Endothelial cell of umbilical vein (primary cell): ENCODE measurements around the gene NOS2. TPM values are rescaled to one million over a fixed set of nuclear protein-coding genes. Genes with fewer than 3 reads are reported as not detected.
"Not testable (repeated sequence)": the region's sequence is repeated elsewhere in the genome, so short reads cannot be mapped to it uniquely, and the experiment has no call there.

Experiments
- BruUV-seq: library from RNA; stranded (reverse); fragments of 400-500 nt; replicated peaks from 2 replicates; lab custom pipeline; 2021; lab: Mats Ljungman, UMichigan
- CTCF ChIA-PET: fragments of 300-600, 350-600 bp; sonication (Branson Sonifier 250); formaldehyde crosslinking; loops from one replicate; lab custom pipeline; 2021; ENCODE audit warnings: antibody characterized with exemption, inconsistent platforms; lab: Charles Lee
- POLR2A ChIA-PET: fragments of 300-600, 350-600 bp; sonication (Branson Sonifier 250); formaldehyde crosslinking; loops from one replicate; lab custom pipeline; 2021; ENCODE audit warnings: antibody characterized with exemption, inconsistent platforms; lab: Charles Lee
- DNase-seq: peaks from one replicate; pipeline ENCODE4 v3.0.0-alpha.2; 2011; ENCODE audit warnings: low read depth, low spot score
- FAIRE-seq: peaks from 2 replicates; lab custom pipeline; 2011; peaks lifted over from hg19 to GRCh38; lab: Jason Lieb, UNC
- H2AFZ ChIP-seq: 2 replicates; pipeline ENCODE4 v1.6.0; 2012; ENCODE audit warnings: low read depth, low read length, control low read depth, inconsistent platforms
- H3K27ac ChIP-seq: 2 replicates; pipeline ENCODE4 v1.5.1; 2011; ENCODE audit warnings: low read depth, mild to moderate bottlenecking, control low read depth, low read length, moderate library complexity; ENCODE audit not compliant: insufficient read depth
- H3K27me3 ChIP-seq, 2 experiments: 2 replicates each; pipeline versions ENCODE4 v1.6.0 to v1.6.1; 2011; ENCODE audit warnings: low read length in 2 of 2, mixed read lengths in 1 of 2; ENCODE audit not compliant: control insufficient read depth in 2 of 2, insufficient read depth in 2 of 2
- H3K36me3 ChIP-seq, 2 experiments: 2 replicates in 1 of 2; 3 replicates in 1 of 2; pipeline ENCODE4 v1.5.1; 2011; ENCODE audit warnings: low read length in 2 of 2, mild to moderate bottlenecking in 1 of 2, moderate library complexity in 1 of 2; ENCODE audit not compliant: control insufficient read depth in 2 of 2, insufficient read depth in 2 of 2; ENCODE audit errors: extremely low read depth in 1 of 2
- H3K4me1 ChIP-seq: 3 replicates; pipeline ENCODE4 v1.5.1; 2011; ENCODE audit warnings: mild to moderate bottlenecking, low read length; ENCODE audit not compliant: control insufficient read depth, insufficient read depth; ENCODE audit errors: extremely low read depth
- H3K4me2 ChIP-seq: 2 replicates; pipeline ENCODE4 v1.6.1; 2011; ENCODE audit warnings: low read length, control low read depth, mixed read lengths; ENCODE audit not compliant: insufficient read depth
- H3K4me3 ChIP-seq, 3 experiments: fragments of 200-600 bp in 1 of 3; sonication (generic), shearing (Covaris generic) in 1 of 3; replicated peaks in 1 of 3; 2 replicates each; pipeline ENCODE4 v1.5.1; 2011 to 2016; ENCODE audit warnings: control low read depth in 3 of 3, low read length in 3 of 3, mild to moderate bottlenecking in 2 of 3, inconsistent platforms in 1 of 3, low read depth in 1 of 3, moderate library complexity in 1 of 3; ENCODE audit not compliant: insufficient read depth in 1 of 3
- H3K79me2 ChIP-seq: 2 replicates; pipeline ENCODE4 v1.6.0; 2012; ENCODE audit warnings: low read length, inconsistent platforms; ENCODE audit not compliant: control insufficient read depth, insufficient read depth
- H3K9ac ChIP-seq: replicated peaks from 2 replicates; pipeline ENCODE3; 2011; ENCODE audit warnings: low read length, control low read depth; ENCODE audit not compliant: insufficient read depth; ENCODE audit errors: extremely low read depth
- H3K9me1 ChIP-seq: replicated peaks from 3 replicates; pipeline ENCODE4 v1.6.0; 2011; ENCODE audit warnings: mild to moderate bottlenecking, low read length; ENCODE audit not compliant: control insufficient read depth, insufficient read depth; ENCODE audit errors: extremely low read depth
- H3K9me3 ChIP-seq: replicated peaks from 2 replicates; pipeline ENCODE4 v1.5.1; 2012; ENCODE audit warnings: low read length, inconsistent platforms; ENCODE audit not compliant: control insufficient read depth, insufficient read depth
- H4K20me1 ChIP-seq: replicated peaks from 2 replicates; pipeline ENCODE3; 2011; ENCODE audit warnings: mild to moderate bottlenecking, low read length; ENCODE audit not compliant: control insufficient read depth, insufficient read depth; ENCODE audit errors: extremely low read depth
- FOS ChIP-seq: IDR thresholded peaks from 2 replicates; pipeline ENCODE4 v1.6.1; 2011; ENCODE audit warnings: mild to moderate bottlenecking, low read length, moderate library complexity, borderline replicate concordance; ENCODE audit not compliant: insufficient read depth
- GATA2 ChIP-seq: IDR thresholded peaks from 2 replicates; pipeline ENCODE4 v1.7.0; 2011; ENCODE audit warnings: low read depth, mild to moderate bottlenecking, moderate library complexity, mixed read lengths, low read length; ENCODE audit not compliant: insufficient read length, insufficient read depth
- JUN ChIP-seq: IDR thresholded peaks from 2 replicates; pipeline ENCODE4 v1.6.1; 2011; ENCODE audit warnings: borderline replicate concordance, low read depth; ENCODE audit not compliant: insufficient read length, insufficient read depth
- POLR2A ChIP-seq: IDR thresholded peaks from 2 replicates; pipeline ENCODE4 v1.6.1; 2012; ENCODE audit warnings: low read depth, mild to moderate bottlenecking, control low read depth, low read length
- dilution Hi-C: fragments of 300-500 bp; cut with MboI; formaldehyde crosslinking; loops from one replicate; pipeline ENCODE4 v1.15.0; 2019; ENCODE audit warnings: low sequenced_read_pairs; ENCODE audit not compliant: extremely low pct_ligation_motif_present
- intact Hi-C: fragments of 100-400 bp; cut with micrococcal nuclease; formaldehyde crosslinking; loops from one replicate; pipeline ENCODE4 v1.10.0; 2022
- polyA plus RNA-seq, 4 experiments: library from polyadenylated mRNA; depleted of rRNA in 3 of 4; stranded (reverse) in 3 of 4; unstranded in 1 of 4; fragments of >200 nt; gene quantifications; 2 replicates each; pipeline versions ENCODE4 v1.2.1 to v1.2.3, GENCODE V29; 2011 to 2012; ENCODE audit warnings: missing spikeins in 1 of 4
- total RNA-seq: library from RNA; stranded (reverse); gene quantifications from 2 replicates; pipeline ENCODE4 v1.2.3, GENCODE V29; 2021

The NOS2 gene
- total and polyA plus RNA-seq, 2 donors (not counting 3 experiments of a cell fraction or from before 2014, with no cell fraction given) = 0.01 TPM; not detected in 1

DNA sequence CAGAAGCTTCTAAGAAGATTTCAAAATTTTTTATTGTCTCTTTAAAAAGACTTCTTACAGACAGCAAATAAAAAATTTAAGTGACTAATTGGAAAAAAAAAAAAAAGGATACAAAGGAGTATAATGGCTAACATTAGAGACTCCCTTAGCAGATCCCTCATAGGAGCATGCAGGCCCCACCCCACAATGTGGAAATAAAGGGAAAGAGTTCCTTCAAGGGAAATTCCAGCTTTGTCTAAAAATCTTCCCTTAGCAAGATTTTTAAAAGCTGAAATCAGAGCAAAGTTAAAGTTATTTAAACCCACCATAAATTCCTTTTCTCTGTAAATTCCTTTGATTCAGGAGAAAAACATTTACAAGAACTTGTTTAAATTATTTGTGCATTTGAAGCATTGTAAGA is 32.5 kb upstream of the NOS2 start:
- Histone ChIP-seq H4K20me1 (no peaks in the 10 kb centered on the region), H3K36me3 (no peaks in the 10 kb centered on the region), H2AFZ (no peak overlapping the region), H3K4me3 (no peak overlapping the region), H3K27me3 (peaks cover 7 to 10% of the 10 kb centered on the region in 2 experiments), H3K9me1 (no peaks in the 10 kb centered on the region), H3K4me1 (no peaks in the 10 kb centered on the region), H3K9me3 (no peaks in the 10 kb centered on the region), H3K4me2 (no peak overlapping the region), H3K9ac (no peak overlapping the region), H3K79me2 (no peaks in the 10 kb centered on the region), H3K27ac (no peak overlapping the region)
- intact Hi-C loops = no loop called here
- TF ChIP-seq FOS = no peak
- TF ChIP-seq POLR2A = no peak
- no peak for TF ChIP-seq JUN
- no peak for TF ChIP-seq GATA2
- FAIRE-seq (no peak), DNase-seq (no peak)
- dilution Hi-C loops = no loop called here
- POLR2A ChIA-PET = no interaction called here
- BruUV-seq = no TSS peak
- CTCF ChIA-PET = interaction anchor here (1.4 to 1.6 kb wide), 2 partner anchors 9 to 27 kb away, joined by 4 to 5 read pairs; no protein-coding TSS in a partner anchor

- H3K27me3 ChIP-seq, H4K20me1 ChIP-seq, dilution Hi-C loops, DNase-seq, H3K36me3 ChIP-seq, BruUV-seq, H3K4me2 ChIP-seq, H3K27ac ChIP-seq, CTCF ChIA-PET, POLR2A ChIA-PET, intact Hi-C loops, H3K9me1 ChIP-seq, H3K9ac ChIP-seq, H3K9me3 ChIP-seq, H2AFZ ChIP-seq, H3K4me1 ChIP-seq, FAIRE-seq, H3K4me3 ChIP-seq, H3K79me2 ChIP-seq: not testable (repeated sequence)
Observed at GRCh38 chr17:27829888-27830287, 29.6 kb upstream of the NOS2 start.

DNA sequence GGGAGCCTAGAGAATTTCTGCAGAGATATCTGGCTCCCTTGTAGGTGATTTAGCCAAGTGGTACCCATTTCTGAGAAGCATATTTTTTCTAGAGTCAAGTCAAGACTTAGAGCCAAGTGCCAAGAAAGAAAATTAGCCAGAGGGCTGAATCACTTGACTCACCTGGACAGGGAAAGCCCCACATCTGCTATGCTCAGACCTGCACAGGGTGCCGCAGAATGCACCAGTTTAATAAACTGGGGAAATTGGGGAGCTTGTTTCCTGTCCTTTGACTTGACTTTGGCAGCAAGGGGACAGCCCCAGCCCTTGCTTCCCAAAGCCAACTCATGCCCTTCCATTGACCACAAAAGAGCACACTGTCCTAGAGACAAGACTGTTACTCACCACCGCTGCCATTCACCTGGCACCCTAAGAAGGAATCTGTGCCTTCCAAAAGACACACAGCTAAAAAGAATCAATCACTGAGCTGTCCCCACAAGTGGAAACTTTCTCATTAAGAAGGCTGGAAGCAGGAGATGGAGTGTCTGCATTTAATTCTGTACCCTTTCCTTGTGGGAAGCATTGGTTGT is 28.9 kb upstream of the NOS2 start:
- H3K27me3 ChIP-seq, H3K4me2 ChIP-seq, H3K9ac ChIP-seq, H3K9me3 ChIP-seq, FAIRE-seq, H3K9me1 ChIP-seq, H4K20me1 ChIP-seq, POLR2A ChIA-PET, BruUV-seq, H3K4me3 ChIP-seq, dilution Hi-C loops, H3K4me1 ChIP-seq, intact Hi-C loops, DNase-seq, H3K36me3 ChIP-seq, H3K27ac ChIP-seq, H2AFZ ChIP-seq, H3K79me2 ChIP-seq: not testable (repeated sequence)
- CTCF ChIA-PET = interaction anchor here (1.0 kb wide), 1 partner anchor 15 kb away, joined by 3 read pairs; no protein-coding TSS in a partner anchor
